ENCODE results near the gene NPEPL1. TPM values are rescaled to one million over a fixed set of nuclear protein-coding genes. Genes with fewer than 3 reads are reported as not detected.

Gene NPEPL1
- total and polyA plus RNA-seq, 8 donors = 15.3 to 134 (median 37.8) TPM

GRCh38 chr20:58763076-58763475 lies 70.5 kb downstream of the NPEPL1 start:
- Histone ChIP-seq H3K36me3 (no peaks in the 10 kb centered on the region), H3K27ac (no peak overlapping the region), H3K27me3 (peaks cover 0 to 67% (median 0%) of the 10 kb centered on the region in 3 donors), H3K4me1 (no peaks in the 10 kb centered on the region), H3K4me3 (no peak overlapping the region), H3K9me3 (no peaks in the 10 kb centered on the region)
- 84 to 92% (median 87%) methylated on average over 7 of the region's 7 CpGs for WGBS, 5 donors
- intact Hi-C loops (cut with DNase I; ENCODE audit: low total_unique reads) = no loop called here
- no peak for TF ChIP-seq EP300 (IDR thresholded peaks at IDR 0.05)
- no peak for TF ChIP-seq CTCF (IDR thresholded peaks at IDR 0.05)
- TF ChIP-seq POLR2A (IDR thresholded peaks at IDR 0.05) = no peak
- TF ChIP-seq POLR2AphosphoS5 (IDR thresholded peaks at IDR 0.05) = no peak
- no peak for DNase-seq

Other genes with a start within 250 kb of the NPEPL1 start
- 1 to 10 TPM in 2 of 5 donors, not detected in 3; 1.4 to 2.0 TPM for gene APCDD1L, start 177.4 kb upstream of the NPEPL1 start, total RNA-seq
- under 1 TPM in 2 of 3 donors, not detected in 1; 0.12 to 0.25 TPM for gene APCDD1L, start 177.4 kb upstream of the NPEPL1 start, polyA plus RNA-seq
- gene STX16, start 41.5 kb upstream of the NPEPL1 start, total RNA-seq = 100 to 1,000 TPM in 2 of 5 donors, 10 to 100 TPM in 3; 30.4 to 179 (median 79.0) TPM
- gene STX16, start 41.5 kb upstream of the NPEPL1 start, polyA plus RNA-seq = 10 to 100 TPM; 12.8 to 38.0 (median 14.8) TPM
- gene GNAS-AS1, start 158.1 kb downstream of the NPEPL1 start, total RNA-seq = 10 to 100 TPM in 1 of 5 donors, 1 to 10 TPM in 1, under 1 TPM in 1, not detected in 2; 0.92 to 45.5 (median 2.6) TPM
- gene GNAS-AS1, start 158.1 kb downstream of the NPEPL1 start, polyA plus RNA-seq = under 1 TPM in 1 of 3 donors, not detected in 2; 0.15 TPM
- 1,000 to 10,000 TPM in 1 of 5 donors, 100 to 1,000 TPM in 4; 306 to 1,010 (median 502) TPM for gene GNAS, start 159.9 kb downstream of the NPEPL1 start, total RNA-seq
- 100 to 1,000 TPM; 794 to 911 (median 842) TPM for gene GNAS, start 159.9 kb downstream of the NPEPL1 start, polyA plus RNA-seq